ENCODE measurements around the gene PGM2.

PGM2 gene

DNA sequence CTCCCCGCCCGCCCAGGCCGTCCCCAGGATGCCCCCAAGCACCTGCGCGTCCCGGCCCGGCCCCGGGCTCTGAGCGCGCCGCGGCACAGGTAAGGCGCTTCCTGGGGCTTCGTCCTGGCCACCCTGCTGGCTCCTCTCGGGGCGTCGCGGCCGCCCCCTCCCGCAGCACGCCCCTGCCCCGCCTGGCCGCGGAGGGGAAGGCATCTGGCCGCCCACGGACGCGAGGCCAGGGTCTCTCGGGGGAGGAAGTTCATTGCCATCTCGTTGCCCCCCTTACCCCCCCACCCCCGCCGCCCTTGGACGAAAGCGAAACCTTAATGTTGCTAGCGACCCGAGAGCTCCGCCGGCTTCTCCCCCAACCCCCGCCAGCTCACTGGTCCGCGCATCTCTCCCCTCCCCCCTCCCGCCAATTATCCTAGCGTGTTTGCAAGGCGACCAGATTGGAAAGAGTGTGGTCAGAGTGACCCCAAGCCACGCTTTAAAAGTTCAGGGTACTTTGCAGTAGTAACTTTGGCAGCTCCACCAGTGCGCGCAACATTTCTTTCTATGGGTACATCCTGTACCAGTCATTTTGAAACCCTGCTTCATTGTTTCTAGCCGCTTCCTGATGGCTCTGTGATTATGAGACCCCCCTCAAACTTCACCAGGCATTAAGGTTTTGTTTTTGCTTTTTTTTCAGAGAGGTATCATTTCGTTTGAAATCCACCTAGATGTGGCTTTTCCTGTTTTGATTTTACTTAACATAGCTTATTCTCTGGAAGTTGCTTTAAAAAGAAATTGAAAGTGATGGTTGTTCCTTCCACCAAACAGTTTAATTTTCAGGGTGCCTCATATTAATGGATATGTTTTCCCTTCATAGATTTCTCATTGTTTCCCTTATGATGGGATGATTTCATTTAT, 65.0 kb downstream of the PGM2 start:
- H3K9ac ChIP-seq (ENCODE audit: low read length), result peak overlapping the region; percentile 95
- H3K79me2 ChIP-seq (ENCODE audit: insufficient read depth, low read length), result peaks cover 28% of the 10 kb centered on the region
- H3K27me3 ChIP-seq (ENCODE audit: insufficient read depth, low read length), result no peaks in the 10 kb centered on the region
- no peak for TF ChIP-seq EZH2 (IDR thresholded peaks at IDR 0.05; ENCODE audit: borderline replicate concordance, low read length)
- TF ChIP-seq, protein P1, sequence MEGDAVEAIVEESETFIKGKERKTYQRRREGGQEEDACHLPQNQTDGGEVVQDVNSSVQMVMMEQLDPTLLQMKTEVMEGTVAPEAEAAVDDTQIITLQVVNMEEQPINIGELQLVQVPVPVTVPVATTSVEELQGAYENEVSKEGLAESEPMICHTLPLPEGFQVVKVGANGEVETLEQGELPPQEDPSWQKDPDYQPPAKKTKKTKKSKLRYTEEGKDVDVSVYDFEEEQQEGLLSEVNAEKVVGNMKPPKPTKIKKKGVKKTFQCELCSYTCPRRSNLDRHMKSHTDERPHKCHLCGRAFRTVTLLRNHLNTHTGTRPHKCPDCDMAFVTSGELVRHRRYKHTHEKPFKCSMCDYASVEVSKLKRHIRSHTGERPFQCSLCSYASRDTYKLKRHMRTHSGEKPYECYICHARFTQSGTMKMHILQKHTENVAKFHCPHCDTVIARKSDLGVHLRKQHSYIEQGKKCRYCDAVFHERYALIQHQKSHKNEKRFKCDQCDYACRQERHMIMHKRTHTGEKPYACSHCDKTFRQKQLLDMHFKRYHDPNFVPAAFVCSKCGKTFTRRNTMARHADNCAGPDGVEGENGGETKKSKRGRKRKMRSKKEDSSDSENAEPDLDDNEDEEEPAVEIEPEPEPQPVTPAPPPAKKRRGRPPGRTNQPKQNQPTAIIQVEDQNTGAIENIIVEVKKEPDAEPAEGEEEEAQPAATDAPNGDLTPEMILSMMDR (IDR thresholded peaks at IDR 0.05; ENCODE audit: low read length), result no peak
- H4K20me1 ChIP-seq (ENCODE audit: insufficient read depth, low read length), result no peaks in the 10 kb centered on the region
- no peaks in the 10 kb centered on the region for H3K36me3 ChIP-seq (ENCODE audit: insufficient read depth, low read length)
- no peak overlapping the region for H2AFZ ChIP-seq (ENCODE audit: low read length)
- peaks cover 39% of the 10 kb centered on the region for H3K4me1 ChIP-seq (ENCODE audit: insufficient read depth, low read length, severe bottlenecking)
- H3K4me2 ChIP-seq (ENCODE audit: low read length), result peak overlapping the region; percentile 89
- H3F3A ChIP-seq (ENCODE audit: insufficient read depth, low read length), result peaks cover 10% of the 10 kb centered on the region; the same call in 1 of the 2 replicates
- H3K27ac ChIP-seq (ENCODE audit: low read depth, low read length, poor library complexity, severe bottlenecking), result peak overlapping the region; percentile 78
- H3K9me3 ChIP-seq (ENCODE audit: low read length), result no peaks in the 10 kb centered on the region
- no peaks in the 10 kb centered on the region for H3K9me2 ChIP-seq (ENCODE audit: low read depth, low read length)
- H3K4me3 ChIP-seq (ENCODE audit: low read depth, low read length, poor library complexity, severe bottlenecking), result peak overlapping the region; percentile 90

DNA sequence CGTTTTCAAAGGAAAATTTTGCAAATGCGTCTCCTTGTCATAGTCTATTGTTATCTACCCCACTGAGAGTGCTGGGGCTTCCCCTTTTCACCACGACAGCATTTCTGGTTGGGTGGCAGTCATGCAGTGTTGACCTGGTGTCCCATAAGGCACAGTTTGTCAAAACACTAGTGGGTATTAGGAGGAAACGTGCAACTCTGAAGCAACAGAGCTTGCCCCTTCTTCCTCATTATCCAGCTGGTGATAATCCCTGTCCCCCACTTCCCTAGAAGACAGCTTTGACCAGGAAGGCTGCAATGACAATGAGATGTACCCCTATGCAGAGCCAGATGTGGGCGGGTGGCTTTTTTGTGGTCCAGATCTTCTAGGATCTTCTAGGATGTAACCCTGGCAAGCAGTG, 66.2 kb downstream of the PGM2 start:
- peak overlapping the region; percentile 78 for H3K27ac ChIP-seq (ENCODE audit: low read depth, low read length, poor library complexity, severe bottlenecking)
- peaks cover 39% of the 10 kb centered on the region for H3K79me2 ChIP-seq (ENCODE audit: insufficient read depth, low read length)

DNA sequence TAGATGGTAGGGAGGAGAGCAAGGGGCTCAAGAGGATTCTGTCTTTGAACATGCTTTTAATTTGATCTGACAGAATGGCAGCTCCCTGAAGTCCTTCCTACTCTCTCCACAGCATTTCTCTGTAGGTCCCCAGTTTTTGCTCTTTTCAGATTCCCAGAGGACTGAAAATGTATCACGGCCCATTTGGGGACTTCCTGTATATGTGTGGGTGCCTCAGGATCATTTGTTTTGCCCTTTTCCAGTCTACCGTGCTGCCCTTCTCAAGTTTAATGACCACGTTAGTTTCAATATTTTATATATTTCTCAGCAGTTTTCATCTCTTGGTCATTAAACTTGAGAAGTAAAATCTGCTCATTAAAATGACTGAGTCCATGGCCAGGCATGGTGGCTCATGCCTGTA, 66.7 kb downstream of the PGM2 start:
- Histone ChIP-seq H3K27ac (ENCODE audit: low read depth, low read length, poor library complexity, severe bottlenecking) (peak overlapping the region; percentile 78), H3K9me2 (ENCODE audit: low read depth, low read length) (no peaks in the 10 kb centered on the region), H3K27me3 (ENCODE audit: insufficient read depth, low read length) (no peaks in the 10 kb centered on the region)

More for the DNA sequence above, 66.2 kb downstream of the PGM2 start:
- no peak for TF ChIP-seq EZH2 (IDR thresholded peaks at IDR 0.05; ENCODE audit: borderline replicate concordance, low read length)
- TF ChIP-seq, protein P1 (IDR thresholded peaks at IDR 0.05; ENCODE audit: low read length), result no peak
- no peak overlapping the region for H2AFZ ChIP-seq (ENCODE audit: low read length)
- H3F3A ChIP-seq (ENCODE audit: insufficient read depth, low read length), result peaks cover 10% of the 10 kb centered on the region; the same call in 1 of the 2 replicates
- H3K27me3 ChIP-seq (ENCODE audit: insufficient read depth, low read length), result no peaks in the 10 kb centered on the region
- peak overlapping the region; percentile 90 for H3K4me3 ChIP-seq (ENCODE audit: low read depth, low read length, poor library complexity, severe bottlenecking)
- peaks cover 50% of the 10 kb centered on the region for H3K4me1 ChIP-seq (ENCODE audit: insufficient read depth, low read length, severe bottlenecking)
- no peaks in the 10 kb centered on the region for H3K36me3 ChIP-seq (ENCODE audit: insufficient read depth, low read length)
- peak overlapping the region; percentile 95 for H3K9ac ChIP-seq (ENCODE audit: low read length)
- no peaks in the 10 kb centered on the region for H3K9me3 ChIP-seq (ENCODE audit: low read length)
- peak overlapping the region; percentile 89 for H3K4me2 ChIP-seq (ENCODE audit: low read length)
- no peaks in the 10 kb centered on the region for H3K9me2 ChIP-seq (ENCODE audit: low read depth, low read length)
- H4K20me1 ChIP-seq (ENCODE audit: insufficient read depth, low read length), result no peaks in the 10 kb centered on the region

More for the DNA sequence above, 66.7 kb downstream of the PGM2 start:
- H3K9ac ChIP-seq (ENCODE audit: low read length), result peak overlapping the region; percentile 95
- H3K4me2 ChIP-seq (ENCODE audit: low read length), result peak overlapping the region; percentile 89
- H3K9me3 ChIP-seq (ENCODE audit: low read length), result no peaks in the 10 kb centered on the region
- H3K79me2 ChIP-seq (ENCODE audit: insufficient read depth, low read length), result peaks cover 44% of the 10 kb centered on the region
- no peak for TF ChIP-seq EZH2 (IDR thresholded peaks at IDR 0.05; ENCODE audit: borderline replicate concordance, low read length)
- TF ChIP-seq, protein P1 (IDR thresholded peaks at IDR 0.05; ENCODE audit: low read length), result no peak
- H4K20me1 ChIP-seq (ENCODE audit: insufficient read depth, low read length), result no peaks in the 10 kb centered on the region
- peaks cover 51% of the 10 kb centered on the region for H3K4me1 ChIP-seq (ENCODE audit: insufficient read depth, low read length, severe bottlenecking)
- peak overlapping the region; percentile 90 for H3K4me3 ChIP-seq (ENCODE audit: low read depth, low read length, poor library complexity, severe bottlenecking)
- H2AFZ ChIP-seq (ENCODE audit: low read length), result no peak overlapping the region
- H3K36me3 ChIP-seq (ENCODE audit: insufficient read depth, low read length), result no peaks in the 10 kb centered on the region
- peaks cover 10% of the 10 kb centered on the region; the same call in 1 of the 2 replicates for H3F3A ChIP-seq (ENCODE audit: insufficient read depth, low read length)

Data from OCI-LY1 (cell line).